Fibroblast of skin of right quadriceps (primary cell): Measurements from ENCODE around the gene CDK2.
"Not testable (repeated sequence)": the region's sequence is repeated elsewhere in the genome, so short reads cannot be mapped to it uniquely, and the experiment has no call there.

Source experiments
- DNase-seq: peaks from one replicate; pipeline ENCODE4 v3.0.0-alpha.2; 2013

CDK2 gene

GRCh38 chr12:55938826-55939501 is 27.7 kb upstream of the CDK2 start:
- no peak for DNase-seq

- peak; percentile 77 for DNase-seq
These were observed 26.4 kb upstream of the CDK2 start for GRCh38 chr12:55940065-55940732.

GRCh38 chr12:55942055-55942454 is 24.6 kb upstream of the CDK2 start:
- no peak for DNase-seq

GRCh38 chr12:55942577-55943136 is 24.0 kb upstream of the CDK2 start:
- DNase-seq, result no peak

GRCh38 chr12:55946553-55946952 is 20.1 kb upstream of the CDK2 start:
- DNase-seq, result no peak

- DNase-seq, result no peak
These were observed 11.3 kb upstream of the CDK2 start for GRCh38 chr12:55955344-55955743.

GRCh38 chr12:55955800-55956508 is 10.7 kb upstream of the CDK2 start:
- DNase-seq, result peak; percentile 46

GRCh38 chr12:55957106-55957859 is 9.3 kb upstream of the CDK2 start:
- no peak for DNase-seq

GRCh38 chr12:55963760-55964159 is 2.9 kb upstream of the CDK2 start:
- DNase-seq, result no peak

- DNase-seq, result no peak
These were observed 1.4 kb upstream of the CDK2 start for GRCh38 chr12:55965240-55965639.

- no peak for DNase-seq
These were observed 656 bp upstream of the CDK2 start, which contains the start of gene PMEL for GRCh38 chr12:55965941-55966407. PMEL (minus strand) TSS chr12:55966042; CDS start chr12:55966011, 31 bp downstream.

GRCh38 chr12:55969356-55969755 is 2.7 kb downstream of the CDK2 start:
- DNase-seq, result no peak

- DNase-seq, result peak; percentile 10
These were observed 4.1 kb downstream of the CDK2 start for GRCh38 chr12:55970775-55971174.

GRCh38 chr12:55972042-55972441 is 5.4 kb downstream of the CDK2 start:
- DNase-seq, result peak; percentile 65

GRCh38 chr12:55972456-55972855 is 5.8 kb downstream of the CDK2 start:
- no peak for DNase-seq

- no peak for DNase-seq
These were observed 6.4 kb downstream of the CDK2 start for GRCh38 chr12:55972911-55973598.

- DNase-seq, result peak; percentile 100
These were observed 7.1 kb downstream of the CDK2 start, which contains the start of gene RAB5B for GRCh38 chr12:55973599-55974307. RAB5B (plus strand) TSS chr12:55974078; CDS start chr12:55986961, 12,883 bp downstream.

GRCh38 chr12:55974308-55974730 is 7.7 kb downstream of the CDK2 start:
- peak; percentile 25 for DNase-seq

- no peak for DNase-seq
These were observed 11.8 kb downstream of the CDK2 start for GRCh38 chr12:55978393-55978792.

GRCh38 chr12:55979069-55979468 is 12.4 kb downstream of the CDK2 start:
- no peak for DNase-seq

GRCh38 chr12:55981882-55982281 is 15.3 kb downstream of the CDK2 start:
- DNase-seq, result not testable (repeated sequence)
